ENCODE data around the gene AP5Z1.

Gene AP5Z1

GRCh38 chr7:4745971-4746919 is 29.2 kb upstream of the AP5Z1 start:
- no peak for DNase-seq (ENCODE audit: low read depth in 2 of 2)

GRCh38 chr7:4747013-4747412 is 28.4 kb upstream of the AP5Z1 start:
- no peak for DNase-seq (ENCODE audit: low read depth in 2 of 2)

- DNase-seq (ENCODE audit: low read depth in 2 of 2): no peak
Observed at GRCh38 chr7:4747746-4748145, 27.7 kb upstream of the AP5Z1 start.

GRCh38 chr7:4748231-4748681 is 27.2 kb upstream of the AP5Z1 start:
- DNase-seq (ENCODE audit: low read depth in 2 of 2): no peak

- no peak for DNase-seq (ENCODE audit: low read depth in 2 of 2)
Observed at GRCh38 chr7:4749363-4749762, 26.1 kb upstream of the AP5Z1 start.

GRCh38 chr7:4749798-4750197 is 25.6 kb upstream of the AP5Z1 start:
- DNase-seq (ENCODE audit: low read depth in 2 of 2): no peak

GRCh38 chr7:4751398-4751947 is 23.9 kb upstream of the AP5Z1 start:
- no peak for DNase-seq (ENCODE audit: low read depth in 2 of 2)

GRCh38 chr7:4753598-4754432 is 21.6 kb upstream of the AP5Z1 start:
- no peak for DNase-seq (ENCODE audit: low read depth in 2 of 2)

GRCh38 chr7:4754433-4755010 is 20.9 kb upstream of the AP5Z1 start:
- no peak for DNase-seq (ENCODE audit: low read depth in 2 of 2)

- no peak for DNase-seq (ENCODE audit: low read depth in 2 of 2)
Observed at GRCh38 chr7:4755045-4755444, 20.4 kb upstream of the AP5Z1 start.

GRCh38 chr7:4758111-4758510 is 17.3 kb upstream of the AP5Z1 start:
- no peak for DNase-seq (ENCODE audit: low read depth in 2 of 2)

- no peak for DNase-seq (ENCODE audit: low read depth in 2 of 2)
Observed at GRCh38 chr7:4758791-4759190, 16.6 kb upstream of the AP5Z1 start.

GRCh38 chr7:4759211-4759610 is 16.2 kb upstream of the AP5Z1 start:
- no peak for DNase-seq (ENCODE audit: low read depth in 2 of 2)

- DNase-seq (ENCODE audit: low read depth in 2 of 2): no peak
Observed at GRCh38 chr7:4760952-4761351, 14.5 kb upstream of the AP5Z1 start.

GRCh38 chr7:4762121-4763055 is 13.0 kb upstream of the AP5Z1 start:
- DNase-seq (ENCODE audit: low read depth in 2 of 2): no peak

GRCh38 chr7:4763091-4763793 is 12.2 kb upstream of the AP5Z1 start:
- DNase-seq (ENCODE audit: low read depth in 2 of 2): no peak

- no peak for DNase-seq (ENCODE audit: low read depth in 2 of 2)
Observed at GRCh38 chr7:4763794-4764185, 11.6 kb upstream of the AP5Z1 start.

GRCh38 chr7:4764402-4765007 is 10.9 kb upstream of the AP5Z1 start:
- DNase-seq (ENCODE audit: low read depth in 2 of 2): no peak

GRCh38 chr7:4765776-4766490 is 9.5 kb upstream of the AP5Z1 start:
- DNase-seq (ENCODE audit: low read depth in 2 of 2): no peak
